ENCODE data around the gene SLC8A2. TPM values are rescaled to one million over a fixed set of nuclear protein-coding genes. Genes with fewer than 3 reads are reported as not detected.
A peak's percentile ranks its signal among the peaks of the same experiment; 100 is the strongest.

The SLC8A2 gene
- total RNA-seq, 1 donor from 2014 or later: 115 TPM

- Mint-ChIP-seq H3K4me1 (ENCODE audit: low read depth, unreplicated experiment) (peaks cover 57% of the 10 kb centered on the region), H3K27ac (ENCODE audit: unreplicated experiment) (peak overlapping the region; percentile 71), H3K27me3 (ENCODE audit: unreplicated experiment) (peaks cover 21% of the 10 kb centered on the region), H3K4me3 (ENCODE audit: unreplicated experiment) (peak overlapping the region; percentile 32), H3K9me3 (ENCODE audit: unreplicated experiment) (peaks cover 22% of the 10 kb centered on the region), H3K36me3 (ENCODE audit: unreplicated experiment) (no peaks in the 10 kb centered on the region)
- no peak for DNase-seq
- no peak for TF ChIP-seq CTCF (IDR thresholded peaks at IDR 0.05; ENCODE audit: partially characterized antibody, unreplicated experiment)
Observed at GRCh38 chr19:47508721-47509120, 37.0 kb upstream of the SLC8A2 start.

- Mint-ChIP-seq H3K27ac (ENCODE audit: unreplicated experiment) (peak overlapping the region; percentile 82), H3K4me1 (ENCODE audit: low read depth, unreplicated experiment) (peaks cover 54% of the 10 kb centered on the region), H3K27me3 (ENCODE audit: unreplicated experiment) (peaks cover 21% of the 10 kb centered on the region), H3K4me3 (ENCODE audit: unreplicated experiment) (peak overlapping the region; percentile 73), H3K36me3 (ENCODE audit: unreplicated experiment) (no peaks in the 10 kb centered on the region), H3K9me3 (ENCODE audit: unreplicated experiment) (peaks cover 17% of the 10 kb centered on the region)
- no peak for DNase-seq
- TF ChIP-seq CTCF (IDR thresholded peaks at IDR 0.05; ENCODE audit: partially characterized antibody, unreplicated experiment): no peak
Observed at GRCh38 chr19:47507924-47508553, 36.3 kb upstream of the SLC8A2 start.

DNA sequence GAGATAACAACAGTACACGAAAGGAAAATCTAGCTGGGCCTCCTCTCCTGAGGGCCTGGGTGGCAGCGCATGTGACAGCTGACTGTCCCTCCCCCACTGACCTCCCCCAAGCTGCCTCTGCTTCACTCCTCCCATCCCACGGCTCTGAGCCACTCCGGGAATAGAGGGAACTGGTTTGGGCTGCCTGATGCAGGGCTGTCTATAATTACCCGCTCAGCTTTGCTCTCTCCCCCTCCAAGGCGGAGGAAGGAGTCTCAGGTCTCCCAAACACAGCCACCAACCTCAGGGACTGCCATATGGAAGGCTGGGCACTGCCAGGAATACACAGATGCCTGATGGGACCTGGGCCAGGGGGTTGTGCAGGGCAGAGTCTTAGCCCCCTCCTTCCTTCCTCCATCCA is 35.3 kb upstream of the SLC8A2 start:
- peak overlapping the region; percentile 82 for H3K27ac Mint-ChIP-seq (ENCODE audit: unreplicated experiment)

DNA sequence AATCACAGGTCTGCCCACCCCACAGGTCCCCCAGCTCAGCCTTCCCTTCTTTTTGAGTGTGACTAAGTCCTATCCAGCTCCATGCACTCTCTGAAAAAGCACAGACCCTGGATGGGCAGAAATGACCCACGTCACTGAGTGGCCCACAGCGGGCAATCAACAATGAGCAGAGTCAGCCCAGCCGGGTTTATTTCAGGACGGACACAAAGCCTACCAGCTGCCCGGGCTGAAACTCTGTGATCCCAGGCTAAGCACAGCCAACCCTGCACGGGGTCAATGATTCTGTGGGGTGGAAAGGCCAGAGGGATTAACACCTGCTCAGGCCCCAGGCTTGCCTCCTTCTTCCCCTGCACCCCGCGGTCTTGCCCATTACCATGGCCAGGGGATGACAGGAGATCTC is 34.8 kb upstream of the SLC8A2 start:
- Mint-ChIP-seq H3K4me3 (ENCODE audit: unreplicated experiment) (peak overlapping the region; percentile 73), H3K27ac (ENCODE audit: unreplicated experiment) (peak overlapping the region; percentile 82), H3K36me3 (ENCODE audit: unreplicated experiment) (no peaks in the 10 kb centered on the region), H3K27me3 (ENCODE audit: unreplicated experiment) (peaks cover 7% of the 10 kb centered on the region), H3K9me3 (ENCODE audit: unreplicated experiment) (peaks cover 9% of the 10 kb centered on the region), H3K4me1 (ENCODE audit: low read depth, unreplicated experiment) (peaks cover 46% of the 10 kb centered on the region)
- DNase-seq: no peak
- no peak for TF ChIP-seq CTCF (IDR thresholded peaks at IDR 0.05; ENCODE audit: partially characterized antibody, unreplicated experiment)

More for the DNA sequence above, 35.3 kb upstream of the SLC8A2 start:
- Mint-ChIP-seq H3K27me3 (ENCODE audit: unreplicated experiment) (peaks cover 13% of the 10 kb centered on the region), H3K4me1 (ENCODE audit: low read depth, unreplicated experiment) (peaks cover 47% of the 10 kb centered on the region), H3K9me3 (ENCODE audit: unreplicated experiment) (peaks cover 13% of the 10 kb centered on the region), H3K36me3 (ENCODE audit: unreplicated experiment) (no peaks in the 10 kb centered on the region), H3K4me3 (ENCODE audit: unreplicated experiment) (peak overlapping the region; percentile 73)
- no peak for DNase-seq
- TF ChIP-seq CTCF (IDR thresholded peaks at IDR 0.05; ENCODE audit: partially characterized antibody, unreplicated experiment): no peak

DNA sequence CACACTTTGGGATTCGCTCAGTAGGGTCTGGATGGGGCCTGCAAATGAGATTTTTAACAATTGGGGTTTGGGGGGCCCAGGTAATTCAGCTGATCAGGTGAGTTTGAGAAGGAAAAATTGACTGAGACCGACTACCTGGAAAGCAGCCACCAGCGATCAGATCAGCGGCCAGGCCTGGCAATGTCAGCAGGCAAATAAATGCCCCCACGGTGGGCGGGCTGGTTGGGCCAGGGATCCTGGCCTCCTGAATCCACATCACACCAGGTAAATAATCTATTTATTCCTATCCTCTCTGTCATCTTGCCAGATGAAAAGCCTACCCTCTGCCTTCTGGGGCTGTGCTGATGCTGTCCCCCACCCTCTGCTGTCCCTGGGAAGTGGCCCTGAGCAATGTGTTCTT is 33.8 kb upstream of the SLC8A2 start:
- H3K27me3 Mint-ChIP-seq (ENCODE audit: unreplicated experiment): peaks cover 6% of the 10 kb centered on the region
- DNase-seq: no peak
- peaks cover 42% of the 10 kb centered on the region for H3K4me1 Mint-ChIP-seq (ENCODE audit: low read depth, unreplicated experiment)
- TF ChIP-seq CTCF (IDR thresholded peaks at IDR 0.05; ENCODE audit: partially characterized antibody, unreplicated experiment): no peak
- H3K36me3 Mint-ChIP-seq (ENCODE audit: unreplicated experiment): no peaks in the 10 kb centered on the region
- H3K9me3 Mint-ChIP-seq (ENCODE audit: unreplicated experiment): peaks cover 7% of the 10 kb centered on the region
- H3K4me3 Mint-ChIP-seq (ENCODE audit: unreplicated experiment): no peak overlapping the region
- H3K27ac Mint-ChIP-seq (ENCODE audit: unreplicated experiment): no peak overlapping the region

Data from glutamatergic neuron (in vitro differentiated cells).